ENCODE data around the gene CBR1. TPM values are rescaled to one million over a fixed set of nuclear protein-coding genes. Genes with fewer than 3 reads are reported as not detected.
A peak's percentile ranks its signal among the peaks of the same experiment; 100 is the strongest.

Gene CBR1
- total and polyA plus RNA-seq, 2 of the 13 experiments (the other 11 are each of a cell fraction or from before 2014, with no cell fraction given), result 33.7 to 38.7 TPM

DNA sequence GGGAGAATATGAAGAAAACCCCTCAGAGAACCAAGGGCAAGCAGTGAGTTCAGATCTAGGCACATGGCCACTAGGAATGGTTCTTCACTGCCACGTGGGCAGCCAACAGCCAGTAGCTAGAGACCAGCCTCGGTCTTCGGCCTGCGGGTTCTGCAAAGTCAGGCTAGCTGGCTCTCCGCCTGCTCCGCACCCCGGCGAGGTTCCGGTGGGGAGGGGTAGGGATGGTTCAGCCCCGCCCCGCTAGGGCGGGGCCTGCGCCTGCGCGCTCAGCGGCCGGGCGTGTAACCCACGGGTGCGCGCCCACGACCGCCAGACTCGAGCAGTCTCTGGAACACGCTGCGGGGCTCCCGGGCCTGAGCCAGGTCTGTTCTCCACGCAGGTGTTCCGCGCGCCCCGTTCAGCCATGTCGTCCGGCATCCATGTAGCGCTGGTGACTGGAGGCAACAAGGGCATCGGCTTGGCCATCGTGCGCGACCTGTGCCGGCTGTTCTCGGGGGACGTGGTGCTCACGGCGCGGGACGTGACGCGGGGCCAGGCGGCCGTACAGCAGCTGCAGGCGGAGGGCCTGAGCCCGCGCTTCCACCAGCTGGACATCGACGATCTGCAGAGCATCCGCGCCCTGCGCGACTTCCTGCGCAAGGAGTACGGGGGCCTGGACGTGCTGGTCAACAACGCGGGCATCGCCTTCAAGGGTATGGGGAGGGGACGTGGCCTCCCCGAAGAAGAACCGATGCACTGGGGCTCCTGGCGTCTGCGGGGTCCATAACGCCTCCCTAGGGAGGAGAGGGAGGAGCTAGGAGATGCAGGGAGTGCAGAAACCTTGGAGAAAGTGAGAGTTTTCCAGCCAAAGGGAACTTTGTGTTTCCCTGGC, at the start of gene CBR1 (continued):
- TF ChIP-seq, protein P1, sequence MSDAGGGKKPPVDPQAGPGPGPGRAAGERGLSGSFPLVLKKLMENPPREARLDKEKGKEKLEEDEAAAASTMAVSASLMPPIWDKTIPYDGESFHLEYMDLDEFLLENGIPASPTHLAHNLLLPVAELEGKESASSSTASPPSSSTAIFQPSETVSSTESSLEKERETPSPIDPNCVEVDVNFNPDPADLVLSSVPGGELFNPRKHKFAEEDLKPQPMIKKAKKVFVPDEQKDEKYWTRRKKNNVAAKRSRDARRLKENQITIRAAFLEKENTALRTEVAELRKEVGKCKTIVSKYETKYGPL (CRISPR knock-in tag; IDR thresholded peaks at IDR 0.05), result no peak
- TF ChIP-seq NFATC3 (CRISPR knock-in tag; IDR thresholded peaks at IDR 0.05) (no peak; the same call in 1 of the 2 replicates), HDAC2 (CRISPR knock-in tag; IDR thresholded peaks at IDR 0.05) (no peak), HMG20A (CRISPR knock-in tag; IDR thresholded peaks at IDR 0.05; ENCODE audit: borderline replicate concordance) (no peak), MAFG (CRISPR knock-in tag; IDR thresholded peaks at IDR 0.05) (0 out of 2 replicates have a peak, but pooled peaks have one; percentile 18), ZSCAN22 (CRISPR knock-in tag; IDR thresholded peaks at IDR 0.05) (no peak), ZNF326 (CRISPR knock-in tag; IDR thresholded peaks at IDR 0.05; ENCODE audit: borderline replicate concordance) (no peak), HOXD1 (CRISPR knock-in tag; IDR thresholded peaks at IDR 0.05) (peak; percentile 56), STAG1 (CRISPR knock-in tag; IDR thresholded peaks at IDR 0.05) (no peak), PRMT3 (CRISPR knock-in tag; IDR thresholded peaks at IDR 0.05; ENCODE audit: borderline replicate concordance, low read depth) (no peak), ZNF33B (CRISPR knock-in tag; IDR thresholded peaks at IDR 0.05) (no peak), ZNF432 (CRISPR knock-in tag; IDR thresholded peaks at IDR 0.05; ENCODE audit: borderline replicate concordance) (no peak), ZNF781 (CRISPR knock-in tag; IDR thresholded peaks at IDR 0.05; ENCODE audit: borderline replicate concordance, not compliant biosample characterization) (no peak), NCOA1 (CRISPR knock-in tag; IDR thresholded peaks at IDR 0.05) (no peak), FOXJ3 (CRISPR knock-in tag; IDR thresholded peaks at IDR 0.05; ENCODE audit: borderline replicate concordance) (no peak)
- TF ChIP-seq, protein P2, sequence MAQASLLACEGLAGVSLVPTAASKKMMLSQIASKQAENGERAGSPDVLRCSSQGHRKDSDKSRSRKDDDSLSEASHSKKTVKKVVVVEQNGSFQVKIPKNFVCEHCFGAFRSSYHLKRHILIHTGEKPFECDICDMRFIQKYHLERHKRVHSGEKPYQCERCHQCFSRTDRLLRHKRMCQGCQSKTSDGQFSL (CRISPR knock-in tag; IDR thresholded peaks at IDR 0.05), result 0 out of 2 replicates have a peak, but pooled peaks have one; percentile 30
- TF ChIP-seq, protein P3, sequence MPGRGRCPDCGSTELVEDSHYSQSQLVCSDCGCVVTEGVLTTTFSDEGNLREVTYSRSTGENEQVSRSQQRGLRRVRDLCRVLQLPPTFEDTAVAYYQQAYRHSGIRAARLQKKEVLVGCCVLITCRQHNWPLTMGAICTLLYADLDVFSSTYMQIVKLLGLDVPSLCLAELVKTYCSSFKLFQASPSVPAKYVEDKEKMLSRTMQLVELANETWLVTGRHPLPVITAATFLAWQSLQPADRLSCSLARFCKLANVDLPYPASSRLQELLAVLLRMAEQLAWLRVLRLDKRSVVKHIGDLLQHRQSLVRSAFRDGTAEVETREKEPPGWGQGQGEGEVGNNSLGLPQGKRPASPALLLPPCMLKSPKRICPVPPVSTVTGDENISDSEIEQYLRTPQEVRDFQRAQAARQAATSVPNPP (CRISPR knock-in tag; IDR thresholded peaks at IDR 0.05), result 0 out of 2 replicates have a peak, but pooled peaks have one; percentile 17
- TF ChIP-seq, protein P4, sequence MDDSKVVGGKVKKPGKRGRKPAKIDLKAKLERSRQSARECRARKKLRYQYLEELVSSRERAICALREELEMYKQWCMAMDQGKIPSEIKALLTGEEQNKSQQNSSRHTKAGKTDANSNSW (CRISPR knock-in tag; IDR thresholded peaks at IDR 0.05; ENCODE audit: borderline replicate concordance), result no peak
- TF ChIP-seq, protein P5, sequence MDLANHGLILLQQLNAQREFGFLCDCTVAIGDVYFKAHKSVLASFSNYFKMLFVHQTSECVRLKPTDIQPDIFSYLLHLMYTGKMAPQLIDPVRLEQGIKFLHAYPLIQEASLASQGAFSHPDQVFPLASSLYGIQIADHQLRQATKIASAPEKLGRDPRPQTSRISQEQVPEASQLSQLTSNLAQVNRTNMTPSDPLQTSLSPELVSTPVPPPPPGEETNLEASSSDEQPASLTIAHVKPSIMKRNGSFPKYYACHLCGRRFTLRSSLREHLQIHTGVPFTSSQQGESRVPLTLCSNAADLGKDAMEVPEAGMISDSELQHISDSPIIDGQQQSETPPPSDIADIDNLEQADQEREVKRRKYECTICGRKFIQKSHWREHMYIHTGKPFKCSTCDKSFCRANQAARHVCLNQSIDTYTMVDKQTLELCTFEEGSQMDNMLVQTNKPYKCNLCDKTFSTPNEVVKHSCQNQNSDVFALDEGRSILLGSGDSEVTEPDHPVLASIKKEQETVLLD (CRISPR knock-in tag; IDR thresholded peaks at IDR 0.05; ENCODE audit: low read depth), result 0 out of 2 replicates have a peak, but pooled peaks have one; percentile 59
- TF ChIP-seq, protein P6, sequence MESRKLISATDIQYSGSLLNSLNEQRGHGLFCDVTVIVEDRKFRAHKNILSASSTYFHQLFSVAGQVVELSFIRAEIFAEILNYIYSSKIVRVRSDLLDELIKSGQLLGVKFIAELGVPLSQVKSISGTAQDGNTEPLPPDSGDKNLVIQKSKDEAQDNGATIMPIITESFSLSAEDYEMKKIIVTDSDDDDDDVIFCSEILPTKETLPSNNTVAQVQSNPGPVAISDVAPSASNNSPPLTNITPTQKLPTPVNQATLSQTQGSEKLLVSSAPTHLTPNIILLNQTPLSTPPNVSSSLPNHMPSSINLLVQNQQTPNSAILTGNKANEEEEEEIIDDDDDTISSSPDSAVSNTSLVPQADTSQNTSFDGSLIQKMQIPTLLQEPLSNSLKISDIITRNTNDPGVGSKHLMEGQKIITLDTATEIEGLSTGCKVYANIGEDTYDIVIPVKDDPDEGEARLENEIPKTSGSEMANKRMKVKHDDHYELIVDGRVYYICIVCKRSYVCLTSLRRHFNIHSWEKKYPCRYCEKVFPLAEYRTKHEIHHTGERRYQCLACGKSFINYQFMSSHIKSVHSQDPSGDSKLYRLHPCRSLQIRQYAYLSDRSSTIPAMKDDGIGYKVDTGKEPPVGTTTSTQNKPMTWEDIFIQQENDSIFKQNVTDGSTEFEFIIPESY (CRISPR knock-in tag; IDR thresholded peaks at IDR 0.05), result peak; percentile 20; the same call in 1 of the 2 replicates
- TF ChIP-seq, protein P7, sequence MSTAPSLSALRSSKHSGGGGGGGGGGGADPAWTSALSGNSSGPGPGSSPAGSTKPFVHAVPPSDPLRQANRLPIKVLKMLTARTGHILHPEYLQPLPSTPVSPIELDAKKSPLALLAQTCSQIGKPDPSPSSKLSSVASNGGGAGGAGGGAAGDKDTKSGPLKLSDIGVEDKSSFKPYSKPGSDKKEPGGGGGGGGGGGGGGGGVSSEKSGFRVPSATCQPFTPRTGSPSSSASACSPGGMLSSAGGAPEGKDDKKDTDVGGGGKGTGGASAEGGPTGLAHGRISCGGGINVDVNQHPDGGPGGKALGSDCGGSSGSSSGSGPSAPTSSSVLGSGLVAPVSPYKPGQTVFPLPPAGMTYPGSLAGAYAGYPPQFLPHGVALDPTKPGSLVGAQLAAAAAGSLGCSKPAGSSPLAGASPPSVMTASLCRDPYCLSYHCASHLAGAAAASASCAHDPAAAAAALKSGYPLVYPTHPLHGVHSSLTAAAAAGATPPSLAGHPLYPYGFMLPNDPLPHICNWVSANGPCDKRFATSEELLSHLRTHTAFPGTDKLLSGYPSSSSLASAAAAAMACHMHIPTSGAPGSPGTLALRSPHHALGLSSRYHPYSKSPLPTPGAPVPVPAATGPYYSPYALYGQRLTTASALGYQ (CRISPR knock-in tag; IDR thresholded peaks at IDR 0.05), result peak; percentile 55; the same call in 1 of the 2 replicates
